GM23338 (cell line): ENCODE data around the gene PIGC. TPM values are rescaled to one million over a fixed set of nuclear protein-coding genes. Genes with fewer than 3 reads are reported as not detected.

Source experiments
- ATAC-seq: fragments of 200-7000 bp; cut with Tn5 transposase; 3 replicates; pipeline ENCODE4 v1.9.1; 2020
- DNase-seq: peaks from one replicate; pipeline ENCODE4 v3.0.0-alpha.2; 2015; ENCODE audit warnings: low spot score
- H2AFZ ChIP-seq: fragments of 200-600 bp; sonication (generic); 2 replicates; pipeline ENCODE4 v1.8.0; 2016; ENCODE audit warnings: antibody characterized with exemption, mild to moderate bottlenecking, moderate library complexity
- H3F3A ChIP-seq: fragments of 200-600 bp; sonication (generic); replicated peaks from 2 replicates; pipeline ENCODE4 v1.8.0; 2017; ENCODE audit warnings: antibody characterized with exemption, mixed run types, low read depth
- H3K27ac ChIP-seq: fragments of 200-600 bp; sonication (generic); 2 replicates; pipeline ENCODE4 v1.6.1; 2016; ENCODE audit warnings: low read depth
- H3K27me3 ChIP-seq: fragments of 200-600 bp; sonication (generic); 2 replicates; pipeline ENCODE4 v1.8.0; 2016; ENCODE audit warnings: mild to moderate bottlenecking, mixed run types, moderate library complexity; ENCODE audit not compliant: insufficient read depth
- H3K36me3 ChIP-seq: fragments of 200-600 bp; sonication (generic); 2 replicates; pipeline ENCODE4 v1.8.0; 2016; ENCODE audit warnings: mild to moderate bottlenecking; ENCODE audit not compliant: insufficient read depth
- H3K4me1 ChIP-seq: fragments of 200-600 bp; sonication (generic); 2 replicates; pipeline ENCODE4 v1.8.0; 2016; ENCODE audit warnings: mild to moderate bottlenecking, moderate library complexity; ENCODE audit not compliant: insufficient read depth
- H3K4me2 ChIP-seq: fragments of 200-600 bp; sonication (generic); 2 replicates; pipeline ENCODE4 v1.7.1; 2017; ENCODE audit warnings: mixed run types
- H3K4me3 ChIP-seq: fragments of 200-600 bp; sonication (generic); 2 replicates; pipeline ENCODE4 v1.6.1; 2016; ENCODE audit warnings: mixed run types
- H3K79me2 ChIP-seq: fragments of 200-600 bp; sonication (generic); replicated peaks from 2 replicates; pipeline ENCODE4 v1.8.0; 2017; ENCODE audit warnings: mild to moderate bottlenecking; ENCODE audit not compliant: insufficient read depth
- H3K9me2 ChIP-seq: fragments of 200-600 bp; sonication (generic); 2 replicates; pipeline ENCODE4 v1.8.0; 2017; ENCODE audit not compliant: insufficient read depth
- H4K20me1 ChIP-seq: fragments of 200-600 bp; sonication (generic); replicated peaks from 2 replicates; pipeline ENCODE4 v1.8.0; 2017; ENCODE audit warnings: mild to moderate bottlenecking; ENCODE audit not compliant: insufficient read depth
- H3K27ac Mint-ChIP-seq: 2 replicates; pipeline ENCODE4 v1.8.0; 2020; ENCODE audit warnings: inconsistent platforms, mild to moderate bottlenecking, moderate library complexity, mixed read lengths
- H3K27me3 Mint-ChIP-seq: 3 replicates; pipeline ENCODE4 v1.8.0; 2022; ENCODE audit warnings: low read depth, mild to moderate bottlenecking, moderate library complexity, mixed read lengths, inconsistent platforms; ENCODE audit not compliant: insufficient read depth, poor library complexity
- H3K36me3 Mint-ChIP-seq: 3 replicates; pipeline ENCODE4 v1.8.0; 2021; ENCODE audit warnings: low read depth, mild to moderate bottlenecking, inconsistent platforms, moderate library complexity, mixed read lengths
- H3K4me1 Mint-ChIP-seq: 3 replicates; pipeline ENCODE4 v1.8.0; 2020; ENCODE audit warnings: mild to moderate bottlenecking, inconsistent platforms, mixed read lengths
- H3K4me3 Mint-ChIP-seq: 3 replicates; pipeline ENCODE4 v1.8.0; 2021; ENCODE audit warnings: moderate library complexity, mild to moderate bottlenecking, inconsistent platforms, mixed read lengths
- H3K9me3 Mint-ChIP-seq: 3 replicates; pipeline ENCODE4 v1.8.0; 2020; ENCODE audit warnings: moderate library complexity, mild to moderate bottlenecking, inconsistent platforms, mixed read lengths
- CREB1 ChIP-seq: fragments of 250-450 bp; sonication (Bioruptor Pico); IDR thresholded peaks from 2 replicates; pipeline ENCODE4 v1.5.0; 2020; ENCODE audit warnings: low read depth, mild to moderate bottlenecking, moderate library complexity
- EZH2 ChIP-seq: fragments of 200-600 bp; sonication (generic); IDR thresholded peaks from one replicate; pipeline ENCODE4 v1.8.0; 2017; ENCODE audit warnings: antibody characterized with exemption, mild to moderate bottlenecking, low read depth; ENCODE audit not compliant: unreplicated experiment
- EZH2phosphoT487 ChIP-seq: fragments of 200-600 bp; sonication (generic); IDR thresholded peaks from one replicate; pipeline ENCODE4 v1.8.1; 2018; ENCODE audit warnings: antibody characterized with exemption; ENCODE audit not compliant: unreplicated experiment
- JUNB ChIP-seq: IDR thresholded peaks from one replicate; pipeline ENCODE4 v1.6.1; 2016; ENCODE audit warnings: antibody characterized with exemption; ENCODE audit not compliant: unreplicated experiment
- NANOG ChIP-seq: IDR thresholded peaks from 2 replicates; pipeline ENCODE4 v1.6.1; 2016; ENCODE audit warnings: antibody characterized with exemption, borderline replicate concordance
- POLR2AphosphoS5 ChIP-seq: IDR thresholded peaks from 2 replicates; pipeline ENCODE4 v1.6.1; 2016; ENCODE audit warnings: antibody characterized with exemption, low read depth
- STAT1 ChIP-seq: IDR thresholded peaks from one replicate; pipeline ENCODE4 v1.6.1; 2016; ENCODE audit warnings: antibody characterized with exemption; ENCODE audit not compliant: unreplicated experiment
- ZNF114 ChIP-seq: fragments of 250-450 bp; sonication (Bioruptor Pico); IDR thresholded peaks from 2 replicates; pipeline ENCODE4 v1.5.0; 2020; ENCODE audit warnings: mild to moderate bottlenecking, moderate library complexity
- ZNF331 ChIP-seq: fragments of 250-450 bp; sonication (Bioruptor Pico); IDR thresholded peaks from 2 replicates; pipeline ENCODE4 v1.5.0; 2020; ENCODE audit warnings: low read depth, mild to moderate bottlenecking, moderate library complexity
- polyA plus RNA-seq: library from polyadenylated mRNA; unstranded; fragments of >200 nt; fragmentation: Nextera tagmentation; extraction: Ambion mirVana; gene quantifications from 2 replicates; pipeline ENCODE4 v1.2.1, GENCODE V29; 2016
- total RNA-seq: library from RNA; depleted of rRNA; stranded (reverse); fragments of >200 nt; shearing (Covaris generic); gene quantifications from 2 replicates; pipeline ENCODE4 v1.2.3, GENCODE V29; 2014
- TF ChIP-seq, protein P1 (sequence below): fragments of 250-450 bp; sonication (Bioruptor Pico); IDR thresholded peaks from 2 replicates; pipeline ENCODE4 v1.5.0; 2020; ENCODE audit warnings: mild to moderate bottlenecking, moderate library complexity
- TF ChIP-seq, protein P2 (sequence below): IDR thresholded peaks from one replicate; pipeline ENCODE4 v1.6.1; 2018; ENCODE audit warnings: antibody characterized with exemption; ENCODE audit not compliant: unreplicated experiment
- TF ChIP-seq, protein P3 (sequence below), 2 experiments: fragments of 200-600 bp in 1 of 2; sonication (generic) in 1 of 2; conservative IDR thresholded peaks; 2 replicates each; pipeline versions ENCODE4 v1.5.1 to v1.6.1; 2016 to 2017; ENCODE audit warnings: antibody characterized with exemption in 2 of 2, low read depth in 2 of 2, mild to moderate bottlenecking in 2 of 2, moderate library complexity in 1 of 2
- TF ChIP-seq, protein P4 (sequence below): IDR thresholded peaks from 2 replicates; pipeline ENCODE4 v1.6.1; 2016; ENCODE audit warnings: antibody characterized with exemption

Gene PIGC
- total and polyA plus RNA-seq, 2 experiments from 2014 or later: 22.5 to 28.1 TPM

DNA sequence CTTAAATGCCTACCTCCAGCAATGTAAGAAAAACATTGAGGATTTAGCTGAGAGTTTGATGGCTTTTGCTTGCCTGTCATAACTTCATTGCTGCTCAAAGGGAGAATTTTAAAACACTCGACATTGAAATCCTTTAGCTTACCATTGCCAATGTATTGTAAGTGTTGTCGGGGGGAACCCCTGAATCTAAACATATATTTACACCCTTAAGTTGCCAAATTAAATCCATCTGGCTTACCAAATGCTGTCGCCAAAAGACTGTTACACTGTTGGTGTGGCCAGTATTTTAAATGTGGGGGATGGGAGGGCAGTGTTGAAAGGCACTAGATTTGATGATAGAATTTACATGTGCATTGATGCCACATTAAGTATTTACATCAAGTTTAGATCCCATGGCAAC, 48.3 kb downstream of the PIGC start:
- no peaks in the 10 kb centered on the region for H3K27me3 ChIP-seq
- H2AFZ ChIP-seq: no peak overlapping the region
- Mint-ChIP-seq H3K27me3 (no peaks in the 10 kb centered on the region), H3K4me1 (peaks cover 49% of the 10 kb centered on the region), H3K4me3 (no peak overlapping the region), H3K36me3 (no peaks in the 10 kb centered on the region), H3K9me3 (no peaks in the 10 kb centered on the region; the same call in 2 of the 3 replicates), H3K27ac (no peak overlapping the region)
- 0 out of 2 replicates have a peak overlapping the region, but pooled peaks have one; percentile 2 for H3K27ac ChIP-seq
- H3K9me2 ChIP-seq: no peaks in the 10 kb centered on the region
- H3K79me2 ChIP-seq: no peaks in the 10 kb centered on the region
- no peak overlapping the region for H3K4me3 ChIP-seq
- peak; percentile 34 for DNase-seq
- peaks cover 44% of the 10 kb centered on the region for H3K4me1 ChIP-seq
- TF ChIP-seq POLR2AphosphoS5: no peak
- no peak for TF ChIP-seq ZNF331 (CRISPR knock-in tag)
- TF ChIP-seq, protein P1, sequence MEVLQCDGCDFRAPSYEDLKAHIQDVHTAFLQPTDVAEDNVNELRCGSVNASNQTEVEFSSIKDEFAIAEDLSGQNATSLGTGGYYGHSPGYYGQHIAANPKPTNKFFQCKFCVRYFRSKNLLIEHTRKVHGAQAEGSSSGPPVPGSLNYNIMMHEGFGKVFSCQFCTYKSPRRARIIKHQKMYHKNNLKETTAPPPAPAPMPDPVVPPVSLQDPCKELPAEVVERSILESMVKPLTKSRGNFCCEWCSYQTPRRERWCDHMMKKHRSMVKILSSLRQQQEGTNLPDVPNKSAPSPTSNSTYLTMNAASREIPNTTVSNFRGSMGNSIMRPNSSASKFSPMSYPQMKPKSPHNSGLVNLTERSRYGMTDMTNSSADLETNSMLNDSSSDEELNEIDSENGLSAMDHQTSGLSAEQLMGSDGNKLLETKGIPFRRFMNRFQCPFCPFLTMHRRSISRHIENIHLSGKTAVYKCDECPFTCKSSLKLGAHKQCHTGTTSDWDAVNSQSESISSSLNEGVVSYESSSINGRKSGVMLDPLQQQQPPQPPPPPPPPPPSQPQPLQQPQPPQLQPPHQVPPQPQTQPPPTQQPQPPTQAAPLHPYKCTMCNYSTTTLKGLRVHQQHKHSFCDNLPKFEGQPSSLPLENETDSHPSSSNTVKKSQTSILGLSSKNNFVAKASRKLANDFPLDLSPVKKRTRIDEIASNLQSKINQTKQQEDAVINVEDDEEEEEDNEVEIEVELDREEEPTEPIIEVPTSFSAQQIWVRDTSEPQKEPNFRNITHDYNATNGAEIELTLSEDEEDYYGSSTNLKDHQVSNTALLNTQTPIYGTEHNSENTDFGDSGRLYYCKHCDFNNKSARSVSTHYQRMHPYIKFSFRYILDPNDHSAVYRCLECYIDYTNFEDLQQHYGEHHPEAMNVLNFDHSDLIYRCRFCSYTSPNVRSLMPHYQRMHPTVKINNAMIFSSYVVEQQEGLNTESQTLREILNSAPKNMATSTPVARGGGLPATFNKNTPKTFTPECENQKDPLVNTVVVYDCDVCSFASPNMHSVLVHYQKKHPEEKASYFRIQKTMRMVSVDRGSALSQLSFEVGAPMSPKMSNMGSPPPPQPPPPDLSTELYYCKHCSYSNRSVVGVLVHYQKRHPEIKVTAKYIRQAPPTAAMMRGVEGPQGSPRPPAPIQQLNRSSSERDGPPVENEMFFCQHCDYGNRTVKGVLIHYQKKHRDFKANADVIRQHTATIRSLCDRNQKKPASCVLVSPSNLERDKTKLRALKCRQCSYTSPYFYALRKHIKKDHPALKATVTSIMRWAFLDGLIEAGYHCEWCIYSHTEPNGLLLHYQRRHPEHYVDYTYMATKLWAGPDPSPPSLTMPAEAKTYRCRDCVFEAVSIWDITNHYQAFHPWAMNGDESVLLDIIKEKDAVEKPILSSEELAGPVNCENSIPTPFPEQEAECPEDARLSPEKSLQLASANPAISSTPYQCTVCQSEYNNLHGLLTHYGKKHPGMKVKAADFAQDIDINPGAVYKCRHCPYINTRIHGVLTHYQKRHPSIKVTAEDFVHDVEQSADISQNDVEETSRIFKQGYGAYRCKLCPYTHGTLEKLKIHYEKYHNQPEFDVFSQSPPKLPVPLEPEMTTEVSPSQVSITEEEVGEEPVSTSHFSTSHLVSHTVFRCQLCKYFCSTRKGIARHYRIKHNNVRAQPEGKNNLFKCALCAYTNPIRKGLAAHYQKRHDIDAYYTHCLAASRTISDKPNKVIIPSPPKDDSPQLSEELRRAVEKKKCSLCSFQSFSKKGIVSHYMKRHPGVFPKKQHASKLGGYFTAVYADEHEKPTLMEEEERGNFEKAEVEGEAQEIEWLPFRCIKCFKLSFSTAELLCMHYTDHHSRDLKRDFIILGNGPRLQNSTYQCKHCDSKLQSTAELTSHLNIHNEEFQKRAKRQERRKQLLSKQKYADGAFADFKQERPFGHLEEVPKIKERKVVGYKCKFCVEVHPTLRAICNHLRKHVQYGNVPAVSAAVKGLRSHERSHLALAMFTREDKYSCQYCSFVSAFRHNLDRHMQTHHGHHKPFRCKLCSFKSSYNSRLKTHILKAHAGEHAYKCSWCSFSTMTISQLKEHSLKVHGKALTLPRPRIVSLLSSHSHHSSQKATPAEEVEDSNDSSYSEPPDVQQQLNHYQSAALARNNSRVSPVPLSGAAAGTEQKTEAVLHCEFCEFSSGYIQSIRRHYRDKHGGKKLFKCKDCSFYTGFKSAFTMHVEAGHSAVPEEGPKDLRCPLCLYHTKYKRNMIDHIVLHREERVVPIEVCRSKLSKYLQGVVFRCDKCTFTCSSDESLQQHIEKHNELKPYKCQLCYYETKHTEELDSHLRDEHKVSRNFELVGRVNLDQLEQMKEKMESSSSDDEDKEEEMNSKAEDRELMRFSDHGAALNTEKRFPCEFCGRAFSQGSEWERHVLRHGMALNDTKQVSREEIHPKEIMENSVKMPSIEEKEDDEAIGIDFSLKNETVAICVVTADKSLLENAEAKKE (CRISPR knock-in tag): no peak
- TF ChIP-seq EZH2: no peak
- TF ChIP-seq, protein P2, sequence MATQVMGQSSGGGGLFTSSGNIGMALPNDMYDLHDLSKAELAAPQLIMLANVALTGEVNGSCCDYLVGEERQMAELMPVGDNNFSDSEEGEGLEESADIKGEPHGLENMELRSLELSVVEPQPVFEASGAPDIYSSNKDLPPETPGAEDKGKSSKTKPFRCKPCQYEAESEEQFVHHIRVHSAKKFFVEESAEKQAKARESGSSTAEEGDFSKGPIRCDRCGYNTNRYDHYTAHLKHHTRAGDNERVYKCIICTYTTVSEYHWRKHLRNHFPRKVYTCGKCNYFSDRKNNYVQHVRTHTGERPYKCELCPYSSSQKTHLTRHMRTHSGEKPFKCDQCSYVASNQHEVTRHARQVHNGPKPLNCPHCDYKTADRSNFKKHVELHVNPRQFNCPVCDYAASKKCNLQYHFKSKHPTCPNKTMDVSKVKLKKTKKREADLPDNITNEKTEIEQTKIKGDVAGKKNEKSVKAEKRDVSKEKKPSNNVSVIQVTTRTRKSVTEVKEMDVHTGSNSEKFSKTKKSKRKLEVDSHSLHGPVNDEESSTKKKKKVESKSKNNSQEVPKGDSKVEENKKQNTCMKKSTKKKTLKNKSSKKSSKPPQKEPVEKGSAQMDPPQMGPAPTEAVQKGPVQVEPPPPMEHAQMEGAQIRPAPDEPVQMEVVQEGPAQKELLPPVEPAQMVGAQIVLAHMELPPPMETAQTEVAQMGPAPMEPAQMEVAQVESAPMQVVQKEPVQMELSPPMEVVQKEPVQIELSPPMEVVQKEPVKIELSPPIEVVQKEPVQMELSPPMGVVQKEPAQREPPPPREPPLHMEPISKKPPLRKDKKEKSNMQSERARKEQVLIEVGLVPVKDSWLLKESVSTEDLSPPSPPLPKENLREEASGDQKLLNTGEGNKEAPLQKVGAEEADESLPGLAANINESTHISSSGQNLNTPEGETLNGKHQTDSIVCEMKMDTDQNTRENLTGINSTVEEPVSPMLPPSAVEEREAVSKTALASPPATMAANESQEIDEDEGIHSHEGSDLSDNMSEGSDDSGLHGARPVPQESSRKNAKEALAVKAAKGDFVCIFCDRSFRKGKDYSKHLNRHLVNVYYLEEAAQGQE: no peak
- TF ChIP-seq, protein P3, sequence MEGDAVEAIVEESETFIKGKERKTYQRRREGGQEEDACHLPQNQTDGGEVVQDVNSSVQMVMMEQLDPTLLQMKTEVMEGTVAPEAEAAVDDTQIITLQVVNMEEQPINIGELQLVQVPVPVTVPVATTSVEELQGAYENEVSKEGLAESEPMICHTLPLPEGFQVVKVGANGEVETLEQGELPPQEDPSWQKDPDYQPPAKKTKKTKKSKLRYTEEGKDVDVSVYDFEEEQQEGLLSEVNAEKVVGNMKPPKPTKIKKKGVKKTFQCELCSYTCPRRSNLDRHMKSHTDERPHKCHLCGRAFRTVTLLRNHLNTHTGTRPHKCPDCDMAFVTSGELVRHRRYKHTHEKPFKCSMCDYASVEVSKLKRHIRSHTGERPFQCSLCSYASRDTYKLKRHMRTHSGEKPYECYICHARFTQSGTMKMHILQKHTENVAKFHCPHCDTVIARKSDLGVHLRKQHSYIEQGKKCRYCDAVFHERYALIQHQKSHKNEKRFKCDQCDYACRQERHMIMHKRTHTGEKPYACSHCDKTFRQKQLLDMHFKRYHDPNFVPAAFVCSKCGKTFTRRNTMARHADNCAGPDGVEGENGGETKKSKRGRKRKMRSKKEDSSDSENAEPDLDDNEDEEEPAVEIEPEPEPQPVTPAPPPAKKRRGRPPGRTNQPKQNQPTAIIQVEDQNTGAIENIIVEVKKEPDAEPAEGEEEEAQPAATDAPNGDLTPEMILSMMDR (conservative IDR thresholded peaks at IDR 0.05; ENCODE audit: low read depth in 2 of 2): no peak
- TF ChIP-seq, protein P4, sequence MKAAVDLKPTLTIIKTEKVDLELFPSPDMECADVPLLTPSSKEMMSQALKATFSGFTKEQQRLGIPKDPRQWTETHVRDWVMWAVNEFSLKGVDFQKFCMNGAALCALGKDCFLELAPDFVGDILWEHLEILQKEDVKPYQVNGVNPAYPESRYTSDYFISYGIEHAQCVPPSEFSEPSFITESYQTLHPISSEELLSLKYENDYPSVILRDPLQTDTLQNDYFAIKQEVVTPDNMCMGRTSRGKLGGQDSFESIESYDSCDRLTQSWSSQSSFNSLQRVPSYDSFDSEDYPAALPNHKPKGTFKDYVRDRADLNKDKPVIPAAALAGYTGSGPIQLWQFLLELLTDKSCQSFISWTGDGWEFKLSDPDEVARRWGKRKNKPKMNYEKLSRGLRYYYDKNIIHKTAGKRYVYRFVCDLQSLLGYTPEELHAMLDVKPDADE: no peak
- no peak for TF ChIP-seq JUNB
- TF ChIP-seq EZH2phosphoT487: no peak
- TF ChIP-seq CREB1 (CRISPR knock-in tag): no peak
- TF ChIP-seq STAT1: no peak
- TF ChIP-seq NANOG: no peak
- TF ChIP-seq ZNF114 (CRISPR knock-in tag): no peak
- no peaks in the 10 kb centered on the region for H3F3A ChIP-seq
- H4K20me1 ChIP-seq: no peaks in the 10 kb centered on the region
- H3K36me3 ChIP-seq: no peaks in the 10 kb centered on the region
- ATAC-seq: no peak
- H3K4me2 ChIP-seq: peak overlapping the region; percentile 37; the same call in 1 of the 2 replicates
